SIG-M5 treated with dmso at 0.1 percent for 504 hours (cell line): Measurements from ENCODE around the gene LILRB3.
"Not testable (repeated sequence)": the region's sequence is repeated elsewhere in the genome, so short reads cannot be mapped to it uniquely, and the experiment has no call there.

ENCODE experiments used
- DNase-seq: peaks from one replicate; lab custom pipeline; 2025; ENCODE audit not compliant: unreplicated experiment; lab: John Stamatoyannopoulos, UW

The LILRB3 gene

DNA sequence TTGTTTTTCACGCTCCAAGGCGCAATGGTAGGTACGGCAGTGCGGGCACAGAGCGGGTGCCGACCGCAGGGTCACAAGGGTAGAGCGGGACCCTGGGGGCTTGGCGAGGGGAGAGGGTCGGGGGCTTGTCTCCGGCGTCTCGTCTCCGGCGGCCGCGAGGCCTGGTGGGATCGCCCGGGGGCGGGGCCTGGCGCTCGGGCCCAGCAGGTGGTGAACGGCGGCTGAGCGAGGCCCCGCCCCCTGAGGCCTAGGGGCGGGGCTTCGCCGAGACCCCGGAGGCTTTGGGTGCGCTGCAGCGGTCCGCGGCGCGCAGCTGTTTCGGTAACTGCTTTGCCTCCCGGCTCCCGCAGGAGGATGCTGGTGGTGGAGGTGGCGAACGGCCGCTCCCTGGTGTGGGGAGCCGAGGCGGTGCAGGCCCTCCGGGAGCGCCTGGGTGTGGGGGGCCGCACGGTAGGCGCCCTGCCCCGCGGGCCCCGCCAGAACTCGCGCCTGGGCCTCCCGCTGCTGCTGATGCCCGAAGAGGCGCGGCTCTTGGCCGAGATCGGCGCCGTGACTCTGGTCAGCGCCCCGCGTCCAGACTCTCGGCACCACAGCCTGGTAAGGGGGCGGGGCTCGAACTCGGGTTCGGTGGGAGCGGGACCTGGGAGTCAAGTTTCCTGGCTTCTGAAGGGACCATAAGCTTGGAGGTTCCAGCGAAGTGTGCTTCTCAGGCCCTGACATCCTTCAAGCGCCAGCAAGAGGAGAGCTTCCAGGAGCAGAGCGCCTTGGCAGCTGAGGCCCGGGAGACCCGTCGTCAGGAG lies 31.6 kb downstream of the LILRB3 start, which contains the start of gene TSEN34:
TSEN34 (plus strand) TSS at position 298 of the 800 bp plus-strand sequence; CDS start at position 355, 57 bp downstream.
- peak; percentile 71 for DNase-seq

DNA sequence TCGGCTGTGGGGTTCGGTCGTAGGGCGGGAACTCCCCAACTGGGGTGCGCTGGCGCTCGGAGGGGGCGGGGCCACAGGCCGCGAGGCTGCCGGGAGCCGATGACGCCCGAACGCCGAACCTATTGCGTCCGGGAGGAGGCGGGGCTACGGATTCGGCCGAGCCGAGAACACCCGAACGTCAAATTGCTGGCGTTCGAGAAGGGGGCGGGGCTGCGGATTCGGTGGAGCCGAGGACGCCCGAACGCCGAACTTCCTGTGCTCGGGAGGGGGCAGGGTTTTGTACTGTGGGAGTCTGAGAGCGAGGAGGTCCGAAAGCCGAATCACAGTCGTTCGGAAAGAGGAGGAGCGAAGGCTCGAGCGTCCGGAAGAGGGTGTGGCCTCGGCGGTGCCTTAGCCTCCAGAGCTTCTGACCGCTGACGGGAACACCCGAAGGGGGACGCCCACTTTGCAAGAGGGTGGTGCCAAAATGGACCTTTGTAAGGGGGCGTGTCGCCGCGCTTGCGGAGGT lies 32.2 kb downstream of the LILRB3 start:
- DNase-seq = peak; percentile 98

DNA sequence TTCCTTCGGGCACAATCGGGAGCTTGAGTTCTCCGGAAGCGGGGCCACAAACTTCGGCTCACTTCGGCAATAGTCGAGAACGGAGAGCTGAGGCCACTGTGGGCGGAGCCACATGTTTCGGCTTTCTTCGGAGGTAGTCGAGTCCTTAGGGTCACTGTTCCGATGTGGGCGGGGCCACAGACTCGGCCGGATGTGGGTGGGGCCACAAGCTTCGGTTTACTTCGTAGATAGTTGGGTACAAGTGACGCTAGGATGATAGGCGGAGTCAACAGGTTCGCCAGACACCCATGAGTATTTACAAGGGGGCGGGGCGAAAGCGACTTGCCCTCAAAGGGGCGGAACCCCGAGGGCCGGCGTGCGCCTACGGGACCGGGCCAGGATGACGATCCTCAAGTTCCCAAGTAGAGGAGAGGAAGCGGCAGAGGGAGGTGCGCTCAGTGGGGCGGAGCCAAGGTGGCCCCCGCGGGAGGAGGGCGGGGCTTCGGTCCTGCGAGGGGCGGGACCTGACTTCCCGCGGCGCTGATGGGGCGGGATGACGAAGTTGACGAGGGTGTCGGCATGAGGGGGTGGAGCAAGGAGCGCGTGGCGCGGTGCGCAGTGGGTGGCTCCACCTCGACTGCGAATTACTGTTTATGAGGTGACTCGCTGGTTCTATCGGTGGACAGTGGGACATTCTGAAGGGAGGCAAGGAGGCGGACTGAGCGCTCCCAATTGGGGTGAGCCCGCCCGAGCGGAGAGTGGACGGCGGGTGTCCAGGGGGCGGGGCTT lies 32.9 kb downstream of the LILRB3 start:
- DNase-seq = peak; percentile 99

DNA sequence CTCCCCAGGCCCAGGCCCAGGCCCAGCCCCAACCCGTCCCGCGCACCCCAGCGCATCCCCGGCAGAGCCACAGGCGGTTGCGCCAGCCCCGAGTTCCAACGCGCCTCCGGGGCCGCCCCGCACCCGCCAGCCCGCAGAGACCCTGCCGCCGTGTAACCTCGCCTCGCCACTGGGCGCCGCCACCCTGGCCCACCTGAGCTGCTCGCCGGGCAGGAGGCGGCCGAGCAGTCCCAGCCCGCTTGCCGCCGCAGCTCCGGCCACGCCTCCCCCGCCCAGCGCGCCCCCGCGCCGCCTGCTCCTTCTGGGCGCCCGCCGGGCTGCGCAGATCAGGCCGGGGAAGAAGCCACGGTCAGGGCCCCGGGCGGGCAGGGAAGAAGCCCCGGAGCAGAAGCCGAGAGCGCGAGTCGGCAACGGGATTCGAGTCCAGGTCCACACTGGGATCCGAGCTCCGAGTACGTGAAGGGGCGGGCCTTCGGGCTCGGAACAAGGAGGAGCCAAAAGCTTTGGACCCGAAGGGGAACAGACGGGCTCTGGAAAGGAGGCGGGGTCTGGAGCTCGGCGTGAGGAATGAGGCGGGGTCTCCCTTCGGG lies 33.6 kb downstream of the LILRB3 start, which contains the start of gene MBOAT7:
MBOAT7 (minus strand) TSS at position 436 of the 590 bp plus-strand sequence. CDS start 1,072 bp downstream, outside the sequence.
- DNase-seq = no peak

DNA sequence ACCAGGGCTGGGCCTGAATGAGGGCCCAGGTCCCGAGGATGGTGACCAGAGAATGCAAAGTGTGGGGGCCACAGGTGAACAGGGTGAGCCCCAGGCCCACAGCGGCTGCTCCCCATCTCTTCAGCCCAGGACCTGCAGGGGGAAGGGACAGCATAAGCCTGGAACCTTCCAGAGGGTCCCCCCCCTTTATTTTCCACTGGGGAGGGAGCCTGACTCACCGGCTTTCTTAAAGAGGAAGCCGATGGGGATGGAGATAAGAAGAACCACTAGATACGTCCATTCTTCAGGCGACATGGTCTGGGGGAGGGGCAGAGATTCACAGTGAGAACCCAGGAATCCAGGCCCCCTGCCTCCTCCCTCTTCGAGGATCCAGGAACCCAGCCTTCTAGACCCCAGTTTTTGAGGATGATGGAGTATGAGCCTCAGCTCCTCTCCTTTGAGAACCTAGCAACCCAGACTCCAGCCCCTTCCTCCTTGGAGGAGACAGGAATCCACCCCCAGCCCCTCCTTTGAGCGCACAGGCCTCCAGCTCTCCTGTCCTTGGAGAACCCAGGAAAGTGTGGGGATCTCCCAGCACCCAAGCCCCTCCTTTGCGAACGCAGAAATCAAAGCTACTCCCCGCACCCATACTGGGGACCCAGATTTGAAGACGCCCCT lies 34.5 kb downstream of the LILRB3 start:
- DNase-seq = peak; percentile 85

DNA sequence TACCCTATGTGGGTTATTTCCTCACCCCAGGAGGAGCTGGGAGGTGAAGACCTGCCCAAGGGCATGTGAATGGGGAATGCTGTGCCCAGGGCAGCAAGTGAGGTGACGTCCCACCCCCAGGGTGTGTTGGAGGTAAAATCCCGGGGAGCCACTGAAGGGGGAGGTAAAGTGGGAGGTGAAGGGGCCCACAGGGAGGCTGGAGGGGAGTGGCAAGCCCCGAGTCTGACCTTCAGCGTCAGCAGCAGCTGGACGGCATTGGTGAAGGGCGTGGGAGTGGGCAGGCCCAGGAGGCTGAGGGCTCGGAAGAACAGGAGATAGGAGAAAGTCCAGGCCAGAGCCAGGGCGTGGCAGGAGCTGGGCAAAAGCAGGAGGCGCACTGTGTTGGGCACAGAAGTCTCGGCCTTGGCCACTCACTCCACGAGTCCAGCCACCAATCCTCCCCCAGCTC lies 35.8 kb downstream of the LILRB3 start:
- DNase-seq = no peak

DNA sequence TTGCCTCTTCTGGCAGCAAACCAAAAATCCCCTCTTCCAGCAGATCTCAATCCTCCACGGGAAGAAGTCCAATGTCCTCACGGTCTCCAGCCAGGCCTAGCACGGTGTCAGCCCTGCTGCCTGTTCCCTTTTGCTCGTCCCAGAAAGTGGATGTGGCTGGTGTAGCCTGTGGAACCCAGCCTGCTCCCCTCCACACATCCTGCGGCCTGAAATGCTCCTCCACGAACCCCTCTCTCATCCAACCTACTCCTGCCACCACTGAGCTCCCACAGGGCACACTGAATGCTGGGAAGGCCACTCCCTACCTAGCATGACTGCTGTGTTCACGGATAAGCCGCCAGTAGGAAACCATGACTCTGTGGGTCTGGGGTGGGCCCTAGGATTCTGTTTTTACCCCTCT lies 36.5 kb downstream of the LILRB3 start:
- DNase-seq = no peak

DNA sequence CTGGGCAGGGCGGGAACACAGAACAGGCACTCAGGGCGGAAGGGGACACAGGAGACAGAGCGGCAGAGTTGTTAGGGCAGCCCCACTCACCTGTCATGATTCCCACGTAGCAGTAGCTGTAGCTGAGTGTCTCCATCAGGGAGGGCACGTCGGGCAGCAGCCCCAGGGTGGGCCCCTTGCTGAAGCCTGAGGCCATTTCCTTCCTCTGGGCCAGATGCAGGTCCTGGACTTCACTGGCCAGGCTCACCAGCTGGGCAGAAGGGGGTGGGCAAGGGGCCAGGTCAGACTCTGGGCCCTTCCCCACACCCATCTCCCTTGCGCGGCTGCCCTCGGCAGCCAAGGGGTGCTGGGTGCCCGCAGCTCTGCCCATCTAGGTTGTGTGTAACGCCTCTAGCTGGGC lies 39.4 kb downstream of the LILRB3 start:
- DNase-seq = no peak

DNA sequence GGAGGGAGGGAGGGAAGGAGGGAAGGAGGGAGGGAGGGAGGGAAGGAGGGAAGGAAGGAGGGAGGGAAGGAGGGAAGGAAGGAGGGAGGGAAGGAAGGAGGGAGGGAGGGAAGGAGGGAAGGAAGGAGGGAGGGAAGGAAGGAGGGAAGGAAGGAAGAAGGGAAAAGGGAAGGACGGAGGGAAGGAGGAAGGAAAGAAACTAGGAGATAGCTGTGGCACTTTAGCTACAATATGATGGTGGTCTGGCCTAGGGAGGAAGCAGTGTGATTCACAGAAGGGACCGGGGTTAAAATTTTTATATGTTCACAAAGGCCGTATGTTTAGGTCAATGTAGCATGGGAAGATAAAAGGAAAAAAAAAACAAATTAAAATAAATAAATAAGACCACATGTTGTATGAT lies 40.9 kb downstream of the LILRB3 start:
- DNase-seq = not testable (repeated sequence)

DNA sequence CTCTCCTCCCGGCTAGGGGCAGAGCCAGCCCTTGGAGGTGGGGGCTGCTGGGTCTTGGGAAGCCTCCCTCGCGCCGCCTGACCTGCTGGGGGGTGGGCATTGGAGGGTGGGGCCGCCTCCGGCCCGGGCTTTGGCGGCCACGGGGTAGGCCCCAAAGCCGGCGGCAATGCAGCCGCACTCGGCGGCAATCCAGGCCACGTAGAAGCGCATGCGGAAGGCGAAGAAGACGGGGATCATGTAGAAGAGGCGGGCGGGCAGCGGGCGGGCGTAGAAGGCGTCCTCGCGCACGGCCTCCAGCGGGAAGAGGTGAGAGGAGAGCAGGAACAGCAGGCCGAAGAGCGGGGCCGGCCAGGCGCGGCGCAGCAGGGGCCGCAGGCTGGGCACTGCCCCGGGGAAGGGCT lies 42.1 kb downstream of the LILRB3 start:
- DNase-seq = no peak

DNA sequence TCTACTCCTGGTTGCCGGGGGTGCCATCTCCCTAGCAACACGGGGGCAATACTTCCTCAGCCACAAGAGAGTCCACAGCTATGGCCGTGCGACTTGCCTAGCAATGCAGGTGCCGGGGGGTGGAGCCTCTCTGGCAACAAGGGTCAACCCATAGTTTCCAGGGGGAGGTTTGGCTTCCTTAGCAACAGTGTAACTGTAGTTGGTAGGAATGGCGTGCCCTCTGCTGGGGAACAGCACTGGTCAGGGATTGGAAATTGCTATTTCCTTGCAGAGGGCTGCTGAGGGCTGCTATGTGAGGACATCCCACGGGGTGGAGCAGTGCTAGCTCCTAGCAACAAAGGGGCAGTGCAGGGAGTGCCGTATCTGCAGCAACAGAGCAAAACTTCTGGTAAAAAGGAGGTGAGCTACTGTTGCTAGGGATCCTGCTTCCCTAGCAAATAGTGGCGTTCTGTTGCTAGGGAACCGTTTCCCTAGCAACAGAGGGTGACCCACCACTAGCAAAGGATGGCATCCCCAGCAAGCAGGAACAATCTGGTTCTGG lies 42.8 kb downstream of the LILRB3 start:
- DNase-seq = peak; percentile 64

DNA sequence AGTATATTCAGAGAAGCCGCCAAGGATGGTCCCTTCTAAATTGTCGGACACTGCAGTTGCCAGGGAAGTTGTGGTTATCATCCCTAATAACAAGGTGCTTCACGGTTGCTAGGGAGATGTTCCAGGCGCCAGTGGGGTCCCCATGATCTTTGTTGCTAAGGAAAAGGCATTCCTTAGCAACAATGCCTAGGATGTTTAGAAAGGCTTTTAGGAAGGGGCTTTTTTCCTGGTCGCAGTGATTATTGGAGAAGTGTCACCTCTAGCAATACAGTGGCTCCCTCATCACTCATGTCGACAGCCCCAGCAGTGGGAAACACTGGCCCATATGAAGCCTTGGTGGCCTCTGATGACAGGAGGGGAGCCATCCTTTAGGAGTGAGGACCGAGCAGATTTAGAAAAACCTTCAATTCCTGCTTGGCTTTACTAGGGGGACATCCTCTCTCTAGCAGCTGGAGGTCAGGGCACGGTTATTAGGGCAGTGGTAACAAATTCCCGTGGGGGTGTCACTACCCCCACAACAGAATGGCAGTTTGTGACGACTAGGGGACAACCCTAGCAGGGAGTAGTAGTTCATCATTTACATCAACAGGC lies 43.5 kb downstream of the LILRB3 start:
- DNase-seq = no peak

DNA sequence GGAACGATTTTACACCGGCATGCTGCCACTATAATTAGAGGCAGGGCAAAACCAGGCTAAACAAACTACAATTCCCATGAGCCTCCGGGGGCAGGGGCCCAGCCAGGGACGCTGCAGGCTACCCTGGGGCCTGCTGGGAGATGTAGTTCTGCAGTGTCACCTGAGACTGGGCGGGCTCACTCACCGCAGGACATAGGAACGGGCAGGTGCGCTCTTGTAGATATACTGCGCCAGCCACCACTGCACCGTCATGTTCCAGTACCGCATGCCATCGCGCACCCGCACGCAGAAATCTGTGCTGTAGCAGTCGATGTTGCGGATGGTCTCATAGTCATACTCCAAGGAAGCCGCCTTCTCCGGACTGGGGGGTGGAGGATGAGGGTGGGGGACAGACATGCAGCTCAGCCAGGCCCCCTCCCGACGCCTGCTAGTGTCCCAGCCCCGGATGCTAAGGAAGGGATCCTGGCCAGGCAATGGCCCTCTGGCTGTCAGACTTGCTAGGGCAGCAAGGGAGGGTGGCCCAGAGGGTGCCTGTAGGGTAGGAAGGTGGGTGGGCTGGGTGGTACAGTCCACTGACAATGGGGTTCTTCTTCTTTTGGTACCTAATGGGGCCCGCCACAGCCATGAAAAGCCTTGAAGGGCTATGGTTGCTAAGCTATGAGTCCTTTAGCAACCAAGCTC lies 44.1 kb downstream of the LILRB3 start:
- DNase-seq = no peak

DNA sequence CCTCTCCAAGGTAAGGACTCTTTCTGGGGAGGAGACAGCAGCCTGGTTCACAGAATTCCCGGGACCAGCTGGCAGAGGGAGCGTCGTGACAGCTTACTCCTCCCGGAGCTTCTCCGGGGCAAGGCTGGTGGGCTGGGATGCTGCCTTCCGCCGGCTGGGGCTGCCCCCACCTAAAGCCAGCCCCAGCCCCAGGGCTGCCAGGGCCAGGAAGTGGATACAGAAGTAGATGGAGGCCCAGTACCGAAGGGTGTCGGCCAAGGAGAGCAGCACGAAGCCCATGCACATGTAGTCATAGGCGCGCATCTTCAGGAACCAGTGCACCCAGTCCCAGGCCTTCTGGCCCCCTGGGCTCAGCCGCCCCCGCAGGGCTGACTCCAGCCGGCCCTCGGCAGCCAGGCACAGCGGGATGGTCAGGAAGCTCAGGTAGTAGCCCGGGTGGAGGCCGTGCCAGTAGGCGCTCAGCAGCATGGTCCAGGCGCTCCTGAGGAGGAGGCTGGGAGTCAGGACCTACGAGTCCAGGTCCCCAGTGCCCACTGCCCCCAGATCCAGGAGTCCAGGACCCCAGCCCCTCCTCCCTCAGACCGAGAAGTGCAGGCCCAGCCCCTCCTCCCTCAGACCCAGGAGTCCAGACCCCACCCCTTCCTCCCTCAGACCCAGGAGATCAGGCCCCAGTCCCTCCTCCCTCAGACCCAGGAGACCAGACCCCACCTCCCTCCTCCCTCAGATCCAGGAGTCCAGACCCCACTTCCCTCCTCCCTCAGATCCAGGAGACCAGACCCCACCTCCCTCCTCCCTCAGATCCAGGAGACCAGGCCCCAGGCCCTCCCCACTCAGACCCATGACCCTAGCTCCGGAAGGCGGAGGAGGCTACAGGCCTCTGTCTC lies 48.6 kb downstream of the LILRB3 start:
- DNase-seq = no peak

DNA sequence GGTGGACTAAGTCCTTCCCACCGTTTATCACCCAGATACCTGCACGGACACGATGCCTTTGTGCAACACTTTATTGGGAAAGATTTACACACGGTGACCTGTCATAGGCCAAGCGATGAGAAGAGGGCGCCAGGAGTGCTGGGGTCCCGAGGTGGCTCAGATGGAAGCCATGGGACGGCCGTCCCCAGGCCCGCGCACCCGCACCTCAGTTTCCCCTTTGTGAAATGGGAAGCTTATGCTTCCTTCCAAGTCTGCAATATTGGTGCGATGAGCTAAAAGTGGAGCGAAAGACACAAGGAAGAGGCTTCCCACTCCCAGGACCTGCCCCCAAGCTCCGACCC lies 49.5 kb downstream of the LILRB3 start:
- no peak for DNase-seq

DNA sequence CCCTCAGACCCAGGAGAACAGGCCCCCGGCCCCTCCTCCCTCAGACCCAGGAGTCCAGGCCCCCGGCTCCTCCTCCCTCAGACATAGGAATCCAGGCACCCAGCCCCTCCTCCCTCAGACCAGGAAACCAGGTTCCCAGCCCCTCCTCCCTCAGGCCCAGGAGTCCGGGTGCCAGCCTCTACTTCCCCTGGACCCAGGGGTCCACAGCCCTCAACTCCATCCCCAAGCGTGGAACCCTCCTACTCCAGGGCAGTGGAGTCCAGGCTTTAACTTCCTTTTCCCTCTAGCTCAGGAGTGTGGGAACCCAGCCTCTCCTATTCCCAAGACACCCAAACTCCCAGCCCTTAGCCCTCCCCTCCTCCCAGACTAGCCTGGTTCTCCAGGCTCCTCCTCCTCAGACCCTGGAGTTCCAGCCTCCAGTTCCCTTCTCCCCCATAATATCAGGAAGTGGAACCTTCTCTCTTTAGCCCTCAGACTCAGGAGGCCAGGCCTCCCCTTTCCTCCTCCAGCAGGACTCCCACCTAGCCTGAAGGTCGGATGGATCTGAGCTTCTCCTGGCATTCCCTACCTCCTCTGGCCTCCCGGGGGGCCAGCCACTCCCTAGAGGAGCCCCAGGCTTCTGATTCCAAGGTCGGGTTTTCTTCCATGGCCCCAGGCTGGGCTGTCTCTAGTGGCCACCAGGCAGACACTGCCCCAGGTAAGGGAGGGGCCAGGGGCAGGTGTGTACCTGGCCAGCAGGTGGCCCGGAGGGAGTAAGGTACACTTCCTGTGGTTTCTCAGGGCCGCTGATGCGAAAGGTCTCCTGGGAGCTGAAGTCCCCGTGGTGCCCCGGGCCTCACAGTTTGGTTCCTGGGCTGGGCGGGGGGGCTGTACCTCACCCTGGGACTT lies 50.1 kb downstream of the LILRB3 start, which contains the start of gene TMC4:
TMC4 (minus strand) TSS at position 690 of the 888 bp plus-strand sequence; CDS start at position 647, 43 bp downstream.
- peak; percentile 33 for DNase-seq

DNA sequence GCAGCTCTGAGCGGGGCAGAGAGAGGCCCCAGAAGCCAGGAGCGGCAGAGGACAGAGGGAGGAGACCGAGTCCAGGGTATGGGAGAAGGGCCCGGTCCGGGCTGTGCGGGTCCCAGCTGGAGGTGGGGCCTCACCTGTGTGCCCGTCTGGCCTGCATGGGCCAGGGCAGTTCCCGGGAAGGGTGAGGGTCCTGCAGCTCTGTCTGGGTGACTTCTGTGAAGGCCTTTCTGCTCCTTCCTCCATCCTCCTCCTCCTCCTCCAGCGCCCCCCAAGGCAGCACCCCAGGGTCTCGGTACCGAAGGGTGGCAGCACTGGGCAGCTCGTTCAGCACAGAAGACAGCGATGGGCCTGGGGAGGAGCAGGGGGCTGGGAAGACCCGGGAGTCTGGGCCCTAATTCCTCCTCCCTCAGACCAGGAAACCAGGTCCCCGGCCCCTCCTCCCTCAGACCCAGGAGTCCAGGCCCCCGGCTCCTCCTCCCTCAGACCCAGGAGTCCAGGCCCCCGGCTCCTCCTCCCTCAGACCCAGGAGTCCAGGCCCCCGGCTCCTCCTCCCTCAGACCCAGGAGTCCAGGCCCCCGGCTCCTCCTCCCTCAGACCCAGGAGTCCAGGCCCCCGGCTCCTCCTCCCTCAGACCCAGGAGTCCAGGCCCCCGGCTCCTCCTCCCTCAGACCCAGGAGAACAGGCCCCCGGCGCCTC lies 50.9 kb downstream of the LILRB3 start:
- DNase-seq = not testable (repeated sequence)
